Left lung (tissue), 10 donors: ENCODE data around the gene ATP10A. TPM values are rescaled to one million over a fixed set of nuclear protein-coding genes. Genes with fewer than 3 reads are reported as not detected.
"Not testable (repeated sequence)": the region's sequence is repeated elsewhere in the genome, so short reads cannot be mapped to it uniquely, and the experiment has no call there.

Experiments used
- ATAC-seq: fragments of 200-7000 bp; cut with Tn5 transposase; one replicate; pipeline ENCODE4 v1.9.1; 2020; ENCODE audit warnings: moderate library complexity
- DNase-seq, 4 donors: peaks; one replicate each; pipeline ENCODE4 v3.0.0-alpha.2; 2013 to 2020
- H3K27ac ChIP-seq, 2 donors: fragments of 200-600 bp; sonication (generic) in 1 of 2; one replicate each; pipeline versions ENCODE4 v1.5.0 to v1.8.0; 2020 to 2021
- H3K27me3 ChIP-seq, 2 donors: fragments of 200-600 bp; sonication (generic) in 1 of 2; one replicate each; pipeline versions ENCODE4 v1.5.0 to v1.8.0; 2020 to 2021
- H3K36me3 ChIP-seq, 2 donors: fragments of 200-600 bp; sonication (generic) in 1 of 2; one replicate each; pipeline versions ENCODE4 v1.5.0 to v1.8.0; 2020 to 2021
- H3K4me1 ChIP-seq, 2 donors: fragments of 200-600 bp; one replicate each; pipeline ENCODE4 v1.8.0; 2021
- H3K4me3 ChIP-seq, 2 donors: fragments of 200-600 bp; sonication (generic) in 1 of 2; one replicate each; pipeline versions ENCODE4 v1.5.0 to v1.8.0; 2020 to 2021; ENCODE audit warnings: mild to moderate bottlenecking in 1 of 2
- H3K9me3 ChIP-seq, 2 donors: fragments of 200-600 bp; sonication (generic) in 1 of 2; one replicate each; pipeline versions ENCODE4 v1.5.0 to v1.8.0; 2020 to 2021
- intact Hi-C, 2 donors: fragments of 100-400 bp; cut with DNase I; formaldehyde crosslinking; loops; one replicate each; pipeline versions ENCODE4 v1.11.2 to v1.14.2; 2022
- microRNA-seq, 2 donors: library from miRNA; unstranded; fragments of <30 nt; microRNA quantifications; one replicate each; pipeline ENCODE4, GENCODE V29; 2019
- polyA plus RNA-seq, 6 donors: library from polyadenylated mRNA; unstranded; fragments of 120-200 nt; gene quantifications; one replicate each; pipeline ENCODE4 v1.2.1, GENCODE V29; 2013; ENCODE audit not compliant: insufficient read length in 6 of 6
- total RNA-seq, 2 donors: library from RNA; stranded (reverse); fragmentation: NEBNext Ultra II Directional; extraction: Animal tissue kit (Norgen Biotek cat#: 25700); gene quantifications; one replicate each; pipeline ENCODE4 v1.2.1, GENCODE V29; 2021
- TF ChIP-seq, protein P1 (sequence below), 2 donors: fragments of 200-600 bp; sonication (generic) in 1 of 2; IDR thresholded peaks; one replicate each; pipeline versions ENCODE4 v1.5.0 to v1.8.0; 2021; ENCODE audit warnings: antibody characterized with exemption in 2 of 2
- donor health status: DM: no; HTN: yes; CAD: no.
- donor health status: DM: no; HTN: no; CAD: no.

The ATP10A gene
- total and polyA plus RNA-seq, 8 donors, result 0.70 to 46.1 (median 0.87) TPM

DNA sequence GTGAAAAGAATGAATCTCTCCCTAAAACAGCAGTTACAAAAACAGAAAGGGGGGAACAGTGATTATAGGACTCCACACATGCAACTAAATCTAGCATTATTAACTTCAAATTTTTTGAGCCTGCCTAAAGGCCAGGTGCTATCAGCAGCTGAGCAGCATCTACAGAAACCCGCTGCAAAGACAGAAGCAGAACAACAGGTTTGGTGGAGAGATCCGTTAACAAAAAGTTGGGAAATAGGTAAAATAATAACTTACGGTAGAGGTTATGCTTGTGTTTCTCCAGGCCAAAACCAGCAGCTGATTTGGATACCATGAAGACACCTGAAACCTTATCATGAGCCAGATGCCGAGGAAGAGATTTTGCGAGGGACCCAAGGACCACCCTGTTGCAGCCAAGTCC is 222.7 kb downstream of the ATP10A start:
- Histone ChIP-seq H3K4me3 (no peak overlapping the region), H3K4me1 (peaks cover 0 to 5% of the 10 kb centered on the region in 2 donors), H3K9me3 (no peaks in the 10 kb centered on the region), H3K27ac (no peak overlapping the region), H3K36me3 (no peaks in the 10 kb centered on the region), H3K27me3 (no peaks in the 10 kb centered on the region)
- ATAC-seq, result no peak
- TF ChIP-seq, protein P1, sequence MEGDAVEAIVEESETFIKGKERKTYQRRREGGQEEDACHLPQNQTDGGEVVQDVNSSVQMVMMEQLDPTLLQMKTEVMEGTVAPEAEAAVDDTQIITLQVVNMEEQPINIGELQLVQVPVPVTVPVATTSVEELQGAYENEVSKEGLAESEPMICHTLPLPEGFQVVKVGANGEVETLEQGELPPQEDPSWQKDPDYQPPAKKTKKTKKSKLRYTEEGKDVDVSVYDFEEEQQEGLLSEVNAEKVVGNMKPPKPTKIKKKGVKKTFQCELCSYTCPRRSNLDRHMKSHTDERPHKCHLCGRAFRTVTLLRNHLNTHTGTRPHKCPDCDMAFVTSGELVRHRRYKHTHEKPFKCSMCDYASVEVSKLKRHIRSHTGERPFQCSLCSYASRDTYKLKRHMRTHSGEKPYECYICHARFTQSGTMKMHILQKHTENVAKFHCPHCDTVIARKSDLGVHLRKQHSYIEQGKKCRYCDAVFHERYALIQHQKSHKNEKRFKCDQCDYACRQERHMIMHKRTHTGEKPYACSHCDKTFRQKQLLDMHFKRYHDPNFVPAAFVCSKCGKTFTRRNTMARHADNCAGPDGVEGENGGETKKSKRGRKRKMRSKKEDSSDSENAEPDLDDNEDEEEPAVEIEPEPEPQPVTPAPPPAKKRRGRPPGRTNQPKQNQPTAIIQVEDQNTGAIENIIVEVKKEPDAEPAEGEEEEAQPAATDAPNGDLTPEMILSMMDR (IDR thresholded peaks at IDR 0.05), result no peak
- peak in 1 of 4 donors; percentile 33 for DNase-seq
- intact Hi-C loops, result no loop called here

DNA sequence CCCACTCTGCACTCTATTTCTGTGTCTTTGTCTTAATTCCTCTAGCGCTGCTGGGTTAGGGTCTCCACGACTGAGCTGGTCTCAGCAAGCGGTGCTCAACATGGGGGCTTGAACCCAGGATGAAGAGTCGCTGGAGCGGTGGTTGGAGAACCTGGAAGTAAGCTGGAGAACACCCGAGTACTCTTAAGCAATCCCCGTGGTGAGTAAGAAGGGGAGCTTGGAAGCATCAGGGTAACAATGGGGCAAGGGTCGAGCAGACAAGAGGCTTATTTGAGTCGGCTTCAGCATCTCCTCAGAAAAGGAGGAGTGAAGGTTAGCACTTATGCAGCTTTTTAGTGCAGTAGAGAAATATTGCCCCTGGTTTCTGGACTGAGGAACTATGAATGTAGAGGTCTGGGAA is 226.6 kb downstream of the ATP10A start:
- not testable (repeated sequence) for H3K4me3 ChIP-seq, ATAC-seq, H3K27ac ChIP-seq

DNA sequence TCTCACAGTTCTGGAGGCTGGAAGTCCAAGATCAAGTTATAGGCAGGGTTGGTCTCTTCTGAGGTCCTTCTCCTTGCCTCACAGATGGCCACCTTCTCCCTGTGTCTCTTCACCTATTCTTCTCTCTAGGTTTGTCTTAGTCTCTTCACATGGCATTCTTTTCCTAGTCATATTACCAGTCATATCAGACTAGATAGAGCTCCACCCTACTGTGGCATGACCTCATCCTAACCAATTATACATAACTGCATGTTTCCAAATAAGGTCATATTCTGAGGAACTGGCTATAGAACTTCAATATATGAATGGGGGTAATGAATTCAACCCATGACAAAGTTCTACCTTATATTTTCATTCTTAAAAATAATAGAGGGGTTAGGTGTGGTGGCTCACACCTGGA is 227.9 kb downstream of the ATP10A start:
- H3K36me3 ChIP-seq, result no peaks in the 10 kb centered on the region
- DNase-seq (no peak), ATAC-seq (no peak)
- H3K9me3 ChIP-seq, result no peaks in the 10 kb centered on the region
- no peak overlapping the region for H3K27ac ChIP-seq
- no peaks in the 10 kb centered on the region for H3K4me1 ChIP-seq
- no peak overlapping the region for H3K4me3 ChIP-seq
- TF ChIP-seq, protein P1 (IDR thresholded peaks at IDR 0.05), result no peak
- H3K27me3 ChIP-seq, result no peaks in the 10 kb centered on the region
- intact Hi-C loops, result no loop called here

More for the DNA sequence above, 226.6 kb downstream of the ATP10A start:
- H3K4me1 ChIP-seq, H3K9me3 ChIP-seq, DNase-seq, H3K36me3 ChIP-seq, H3K27me3 ChIP-seq, intact Hi-C loops: not testable (repeated sequence)

DNA sequence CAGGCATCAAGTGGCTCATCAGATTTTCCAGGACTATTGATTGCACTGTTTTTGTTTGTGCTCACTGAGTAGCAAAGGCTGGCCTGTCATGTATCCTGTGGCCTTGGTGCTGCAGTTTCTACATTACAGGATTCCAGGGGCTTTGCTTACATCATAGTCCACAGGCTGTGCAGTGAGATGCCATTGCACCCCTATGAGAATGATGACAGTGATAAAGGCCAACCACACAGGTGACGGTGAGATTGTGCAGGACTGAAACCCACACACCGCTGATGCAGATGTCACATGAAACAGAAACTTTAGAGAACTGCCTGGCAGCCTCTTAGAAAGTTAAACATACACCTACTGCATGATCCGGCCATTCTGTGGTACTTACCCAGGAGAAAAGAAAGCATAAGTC is 229.3 kb downstream of the ATP10A start:
- no peak for DNase-seq
- TF ChIP-seq, protein P1 (IDR thresholded peaks at IDR 0.05), result no peak
- no peak overlapping the region for H3K27ac ChIP-seq

DNA sequence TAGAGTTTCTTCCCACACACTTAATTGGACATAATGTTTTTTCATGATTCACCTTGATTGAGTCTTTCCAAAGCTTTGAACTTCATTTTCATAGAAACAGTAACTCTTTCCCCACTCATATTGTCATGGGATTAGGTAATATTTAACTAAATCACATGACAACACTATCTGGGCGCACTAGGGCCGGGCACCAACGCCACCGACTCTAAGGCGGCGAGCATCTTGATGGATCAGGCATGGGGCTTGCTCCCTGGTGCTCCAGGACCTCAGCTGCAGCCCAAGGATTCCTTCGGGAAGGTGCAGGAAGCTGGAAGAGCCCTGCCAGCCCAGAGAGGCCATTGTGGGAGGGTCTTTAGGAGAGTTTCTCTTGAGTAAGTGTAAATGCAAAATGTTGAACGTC is 231.2 kb downstream of the ATP10A start:
- TF ChIP-seq, protein P1 (IDR thresholded peaks at IDR 0.05), result no peak
- Histone ChIP-seq H3K4me3 (no peak overlapping the region), H3K9me3 (no peaks in the 10 kb centered on the region), H3K27ac (no peak overlapping the region), H3K36me3 (no peaks in the 10 kb centered on the region), H3K27me3 (no peaks in the 10 kb centered on the region), H3K4me1 (no peaks in the 10 kb centered on the region)
- DNase-seq, result no peak
- no peak for ATAC-seq
- intact Hi-C loops, result no loop called here

More for the DNA sequence above, 229.3 kb downstream of the ATP10A start:
- H3K36me3 ChIP-seq, result no peaks in the 10 kb centered on the region
- no peaks in the 10 kb centered on the region for H3K4me1 ChIP-seq
- intact Hi-C loops, result no loop called here
- H3K27me3 ChIP-seq, result no peaks in the 10 kb centered on the region
- ATAC-seq, result peak; percentile 34
- no peak overlapping the region for H3K4me3 ChIP-seq
- H3K9me3 ChIP-seq, result no peaks in the 10 kb centered on the region

Small RNA genes lying within 50 kb of the gene (microRNA-seq; reads per million reads assigned to microRNA genes)
- 0.17 to 0.41 reads per million in 2 donors for gene MIR4715
